Vagina (tissue), 2 donors: ENCODE data around the gene ARSG. TPM values are rescaled to one million over a fixed set of nuclear protein-coding genes. Genes with fewer than 3 reads are reported as not detected.

Source experiments
- DNase-seq, 2 donors: peaks; one replicate each; pipeline ENCODE4 v3.0.0-alpha.2; 2017; ENCODE audit errors: extremely low spot score in 2 of 2
- H3K27ac ChIP-seq: fragments of 200-600 bp; sonication (generic); one replicate; pipeline ENCODE4 v1.5.1; 2019
- H3K27me3 ChIP-seq: fragments of 200-600 bp; sonication (generic); one replicate; pipeline ENCODE4 v1.5.1; 2019
- H3K36me3 ChIP-seq, 2 donors: fragments of 200-600 bp; sonication (generic); one replicate each; pipeline ENCODE4 v1.5.1; 2017 to 2019
- H3K4me1 ChIP-seq: fragments of 200-600 bp; sonication (generic); one replicate; pipeline ENCODE4 v1.5.1; 2019
- H3K4me3 ChIP-seq, 2 donors: fragments of 200-600 bp; sonication (generic); 1 replicate in 1 of 2; 2 replicates in 1 of 2; pipeline ENCODE4 v1.5.1; 2016 to 2019
- H3K9me3 ChIP-seq: fragments of 200-600 bp; sonication (generic); one replicate; pipeline ENCODE4 v1.5.1; 2019
- CTCF ChIP-seq, 3 experiments: fragments of 450-650 bp in 2 of 3; fragments of 200-600 bp in 1 of 3; sonication (generic) in 1 of 3; IDR thresholded peaks; one replicate each; pipeline ENCODE4 v1.5.1; 2017 to 2019; ENCODE audit warnings: antibody characterized with exemption in 3 of 3, mild to moderate bottlenecking in 2 of 3, moderate library complexity in 2 of 3
- POLR2A ChIP-seq, 2 donors: fragments of 450-650 bp; IDR thresholded peaks; one replicate each; pipeline ENCODE4 v1.6.1; 2017; ENCODE audit warnings: antibody characterized with exemption in 2 of 2, mild to moderate bottlenecking in 2 of 2, moderate library complexity in 2 of 2
- POLR2AphosphoS5 ChIP-seq, 2 donors: sonication (generic); formaldehyde crosslinking; IDR thresholded peaks; one replicate each; pipeline ENCODE4 v1.9.0; 2017; ENCODE audit warnings: antibody characterized with exemption in 2 of 2, mild to moderate bottlenecking in 2 of 2, low read depth in 1 of 2; ENCODE audit not compliant: insufficient read depth in 1 of 2
- intact Hi-C: fragments of 100-400 bp; cut with DNase I; formaldehyde crosslinking; loops from one replicate; pipeline ENCODE4 v1.15.1; 2023
- total RNA-seq: library from RNA; depleted of rRNA; stranded (reverse); fragments of >200 nt; gene quantifications from one replicate; pipeline ENCODE4 v1.2.3, GENCODE V29; 2016

The ARSG gene
- total RNA-seq, 1 donor from 2014 or later: 8.1 TPM

- DNase-seq: no peak
- Histone ChIP-seq H3K4me3 (no peak overlapping the region), H3K36me3 (peaks cover 0 to 63% of the 10 kb centered on the region in 2 donors), H3K27me3 (no peaks in the 10 kb centered on the region), H3K9me3 (no peaks in the 10 kb centered on the region), H3K4me1 (peaks cover under 1% of the 10 kb centered on the region), H3K27ac (no peak overlapping the region)
- intact Hi-C loops: no loop called here
- TF ChIP-seq POLR2AphosphoS5 (IDR thresholded peaks at IDR 0.05; ENCODE audit: insufficient read depth in 1 of 2, low read depth in 1 of 2) (no peak), POLR2A (IDR thresholded peaks at IDR 0.05) (no peak), CTCF (IDR thresholded peaks at IDR 0.05) (no peak)
Measured at GRCh38 chr17:68449021-68449739, 157.9 kb downstream of the ARSG start.

DNA sequence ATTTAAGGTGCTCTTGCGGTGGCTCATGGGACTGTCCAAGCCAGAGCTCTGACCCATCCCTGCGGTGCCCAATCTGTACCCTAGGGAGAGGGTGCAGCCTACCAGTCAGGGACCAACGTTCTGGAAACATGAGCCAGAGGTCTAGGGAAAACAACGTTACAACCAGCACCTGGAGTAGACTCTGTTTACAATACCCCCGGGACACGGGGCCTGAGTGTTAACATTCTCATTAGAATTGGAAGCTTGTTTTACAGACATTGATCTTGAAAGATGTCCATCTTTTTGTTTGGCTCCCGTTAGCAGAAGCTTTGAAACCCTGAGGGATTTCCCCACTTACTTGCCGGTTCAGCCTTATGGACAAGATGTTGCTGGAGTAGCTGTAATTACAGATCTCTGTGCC lies 159.1 kb downstream of the ARSG start:
- no peak for TF ChIP-seq POLR2AphosphoS5 (IDR thresholded peaks at IDR 0.05; ENCODE audit: insufficient read depth in 1 of 2, low read depth in 1 of 2)
- TF ChIP-seq POLR2A (IDR thresholded peaks at IDR 0.05): no peak
- no peak for TF ChIP-seq CTCF (IDR thresholded peaks at IDR 0.05)

GRCh38 chr17:68450801-68451200 lies 159.5 kb downstream of the ARSG start:
- Histone ChIP-seq H3K4me3 (no peak overlapping the region), H3K27me3 (no peaks in the 10 kb centered on the region), H3K4me1 (peaks cover 10% of the 10 kb centered on the region), H3K27ac (no peak overlapping the region), H3K36me3 (peaks cover 0 to 59% of the 10 kb centered on the region in 2 donors), H3K9me3 (no peaks in the 10 kb centered on the region)
- no peak for DNase-seq
- intact Hi-C loops: no loop called here
- TF ChIP-seq CTCF (IDR thresholded peaks at IDR 0.05) (no peak), POLR2A (IDR thresholded peaks at IDR 0.05) (no peak), POLR2AphosphoS5 (IDR thresholded peaks at IDR 0.05; ENCODE audit: insufficient read depth in 1 of 2, low read depth in 1 of 2) (no peak)

More for the DNA sequence above, 159.1 kb downstream of the ARSG start:
- H3K27ac ChIP-seq: no peak overlapping the region
- H3K9me3 ChIP-seq: no peaks in the 10 kb centered on the region
- H3K4me3 ChIP-seq: no peak overlapping the region
- peaks cover 0 to 63% of the 10 kb centered on the region in 2 donors for H3K36me3 ChIP-seq
- no peak for DNase-seq
- no peaks in the 10 kb centered on the region for H3K27me3 ChIP-seq
- peaks cover 6% of the 10 kb centered on the region for H3K4me1 ChIP-seq
- intact Hi-C loops: no loop called here

GRCh38 chr17:68451670-68452354 lies 160.5 kb downstream of the ARSG start:
- Histone ChIP-seq H3K9me3 (no peaks in the 10 kb centered on the region), H3K4me1 (peaks cover 20% of the 10 kb centered on the region), H3K4me3 (no peak overlapping the region), H3K27me3 (no peaks in the 10 kb centered on the region), H3K36me3 (peaks cover 0 to 50% of the 10 kb centered on the region in 2 donors), H3K27ac (no peak overlapping the region)
- TF ChIP-seq POLR2A (IDR thresholded peaks at IDR 0.05): no peak
- intact Hi-C loops: no loop called here
- DNase-seq: no peak

DNA sequence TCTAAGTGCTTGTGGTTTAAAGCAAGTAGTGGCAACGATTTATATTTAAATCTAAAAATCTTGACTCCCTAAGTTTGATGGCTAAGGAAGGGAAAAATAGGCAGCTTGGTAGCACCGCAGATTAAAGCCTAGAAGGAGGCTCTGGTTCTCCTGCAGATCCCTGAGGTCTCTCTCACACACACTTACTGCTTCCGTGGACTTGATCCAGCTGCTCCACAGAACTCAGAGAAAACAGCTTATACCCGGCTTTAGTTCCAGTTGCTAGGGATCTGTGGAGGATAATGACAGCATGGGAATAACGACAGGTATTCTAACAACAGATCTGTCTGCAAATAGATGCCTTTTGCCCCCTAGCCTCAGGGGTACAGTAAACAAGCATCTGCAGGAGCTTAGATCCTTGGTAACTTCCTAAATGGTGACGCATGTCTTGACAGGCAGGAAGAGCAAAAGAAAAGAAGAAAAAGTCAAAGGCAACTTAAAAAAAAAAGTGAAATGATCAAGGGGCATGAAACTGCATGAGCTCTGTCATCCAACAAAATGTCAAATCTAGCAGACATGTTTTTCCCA lies 161.5 kb downstream of the ARSG start:
- H3K27ac ChIP-seq: peak overlapping the region; percentile 2

More for the DNA sequence above, 161.5 kb downstream of the ARSG start:
- TF ChIP-seq POLR2AphosphoS5 (IDR thresholded peaks at IDR 0.05; ENCODE audit: insufficient read depth in 1 of 2, low read depth in 1 of 2) (no peak), CTCF (IDR thresholded peaks at IDR 0.05) (no peak), POLR2A (IDR thresholded peaks at IDR 0.05) (no peak)
- intact Hi-C loops: no loop called here
- DNase-seq: no peak
- Histone ChIP-seq H3K27me3 (no peaks in the 10 kb centered on the region), H3K9me3 (no peaks in the 10 kb centered on the region), H3K36me3 (peaks cover 0 to 42% of the 10 kb centered on the region in 2 donors), H3K4me3 (no peak overlapping the region), H3K4me1 (peaks cover 23% of the 10 kb centered on the region)
